Astrocyte of the spinal cord (primary cell): ENCODE measurements around the gene TRHDE.

Experiments used
- DNase-seq: peaks from one replicate; pipeline ENCODE4 v3.0.0; 2011; ENCODE audit warnings: low read depth, low spot score
- H3K4me3 ChIP-seq: 2 replicates; pipeline ENCODE4 v1.5.1; 2011; ENCODE audit warnings: low read depth, mild to moderate bottlenecking, low read length, moderate library complexity
- CTCF ChIP-seq: IDR thresholded peaks from 2 replicates; pipeline ENCODE4 v1.5.1; 2012; ENCODE audit warnings: low read depth, mild to moderate bottlenecking, low read length, inconsistent platforms
- in situ Hi-C: cut with HindIII; loops from 2 replicates; pipeline ENCODE4 v1.10.0; 2017; ENCODE audit warnings: low sequenced_read_pairs

Gene TRHDE

GRCh38 chr12:72297666-72298065 is 25.5 kb downstream of the TRHDE start:
- no peak overlapping the region for H3K4me3 ChIP-seq
- no peak for DNase-seq
- in situ Hi-C loops = no loop called here
- no peak for TF ChIP-seq CTCF

- no peak for DNase-seq
- in situ Hi-C loops = no loop called here
- no peak for TF ChIP-seq CTCF
- no peak overlapping the region for H3K4me3 ChIP-seq
Observed at GRCh38 chr12:72300728-72301127, 28.6 kb downstream of the TRHDE start.

- no peak for TF ChIP-seq CTCF
- no peak overlapping the region for H3K4me3 ChIP-seq
- DNase-seq = no peak
- in situ Hi-C loops = no loop called here
Observed at GRCh38 chr12:72304751-72305150, 32.6 kb downstream of the TRHDE start.

GRCh38 chr12:72307229-72307628 is 35.1 kb downstream of the TRHDE start:
- in situ Hi-C loops = no loop called here
- TF ChIP-seq CTCF = no peak

GRCh38 chr12:72311946-72312345 is 39.8 kb downstream of the TRHDE start:
- DNase-seq = no peak
- no peak for TF ChIP-seq CTCF
- in situ Hi-C loops = no loop called here
- H3K4me3 ChIP-seq = no peak overlapping the region

More at GRCh38 chr12:72307229-72307628, 35.1 kb downstream of the TRHDE start:
- H3K4me3 ChIP-seq = no peak overlapping the region
- no peak for DNase-seq

GRCh38 chr12:72313806-72314205 is 41.6 kb downstream of the TRHDE start:
- TF ChIP-seq CTCF = no peak

GRCh38 chr12:72315858-72316257 is 43.7 kb downstream of the TRHDE start:
- no peak overlapping the region for H3K4me3 ChIP-seq
- DNase-seq = no peak
- in situ Hi-C loops = no loop called here
- TF ChIP-seq CTCF = no peak

More at GRCh38 chr12:72313806-72314205, 41.6 kb downstream of the TRHDE start:
- in situ Hi-C loops = no loop called here
- no peak for DNase-seq
- H3K4me3 ChIP-seq = no peak overlapping the region
